H1 (cell line): ENCODE results near the gene MAPK8IP1. TPM values are rescaled to one million over a fixed set of nuclear protein-coding genes. Genes with fewer than 3 reads are reported as not detected.

ENCODE experiments used
- BACH1 ChIP-seq: IDR thresholded peaks from 2 replicates; pipeline ENCODE4 v1.6.1; 2012; ENCODE audit warnings: low read length, improper control_type of control experiment
- HDAC6 ChIP-seq: IDR thresholded peaks from one replicate; pipeline ENCODE4 v1.7.1; 2012; ENCODE audit warnings: low read depth, mild to moderate bottlenecking, inconsistent platforms, low read length, moderate library complexity
- JUN ChIP-seq: IDR thresholded peaks from 2 replicates; pipeline ENCODE4 v1.6.1; 2011; ENCODE audit warnings: low read depth, mild to moderate bottlenecking, improper control_type of control experiment, low read length
- POLR2A ChIP-seq, 2 experiments: IDR thresholded peaks; 1 replicate in 1 of 2; 2 replicates in 1 of 2; pipeline ENCODE4 v1.6.1; 2011; ENCODE audit warnings: low read depth in 2 of 2, low read length in 2 of 2, mild to moderate bottlenecking in 2 of 2; ENCODE audit errors: control extremely low read depth in 1 of 2
- TAF7 ChIP-seq: optimal IDR thresholded peaks from 2 replicates; pipeline ENCODE3; 2011; ENCODE audit warnings: low read depth, mild to moderate bottlenecking, inconsistent platforms, low read length, moderate library complexity, borderline replicate concordance
- polyA plus RNA-seq, 7 experiments: library from polyadenylated mRNA; depleted of rRNA in 3 of 7; stranded (reverse) in 5 of 7; unstranded in 2 of 7; fragments of >200 nt in 5 of 7; fragments of 200-250 nt in 2 of 7; gene quantifications; 1 replicate in 5 of 7; 2 replicates in 1 of 7; 4 replicates in 1 of 7; pipeline versions ENCODE4 v1.2.1 to v1.2.3, GENCODE V29; 2011 to 2013; ENCODE audit warnings: missing spikeins in 2 of 7, mixed read lengths in 2 of 7
- total RNA-seq: library from RNA; stranded (reverse); fragmentation: NEBNext Ultra II Directional; extraction: Animal tissue kit (Norgen Biotek cat#: 25700); gene quantifications from 2 replicates; pipeline ENCODE4 v1.2.1, GENCODE V29; 2021
- TF ChIP-seq, protein P1 (sequence below): fragments of 300-600 bp; sonication (generic); IDR thresholded peaks from 2 replicates; pipeline ENCODE4 v1.7.1; 2012; ENCODE audit warnings: low read length, moderate library complexity, mild to moderate bottlenecking, inconsistent platforms; ENCODE audit not compliant: insufficient replicate concordance
- TF ChIP-seq, protein P2 (sequence below): IDR thresholded peaks from 2 replicates; pipeline ENCODE4 v1.6.1; 2011; ENCODE audit warnings: low read depth, mild to moderate bottlenecking, low read length; ENCODE audit not compliant: insufficient read depth

MAPK8IP1 gene
- total and polyA plus RNA-seq, 2 of the 8 experiments (the other 6 are each of a cell fraction or from before 2014, with no cell fraction given) = 32.4 to 40.1 TPM

DNA sequence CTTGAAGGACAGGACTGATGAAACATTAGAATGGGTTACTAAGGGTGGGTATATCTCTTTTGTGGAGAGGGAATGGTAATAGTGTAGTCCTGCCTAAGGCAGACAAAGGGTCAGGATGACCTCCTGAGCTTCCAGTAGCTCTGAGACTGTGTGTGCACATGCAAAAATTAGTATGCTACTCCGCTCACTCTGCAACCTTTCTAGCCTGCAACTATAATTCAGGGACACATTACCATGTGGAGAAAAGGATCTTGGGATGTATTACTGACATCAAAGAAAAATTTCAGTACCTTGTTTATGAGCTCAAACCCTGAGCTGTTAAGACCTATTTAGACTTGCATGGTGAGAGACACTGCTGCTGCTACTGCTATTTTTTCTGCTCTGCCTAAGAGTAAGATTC, 62.4 kb downstream of the MAPK8IP1 start (continued):
- TF ChIP-seq, protein P1, sequence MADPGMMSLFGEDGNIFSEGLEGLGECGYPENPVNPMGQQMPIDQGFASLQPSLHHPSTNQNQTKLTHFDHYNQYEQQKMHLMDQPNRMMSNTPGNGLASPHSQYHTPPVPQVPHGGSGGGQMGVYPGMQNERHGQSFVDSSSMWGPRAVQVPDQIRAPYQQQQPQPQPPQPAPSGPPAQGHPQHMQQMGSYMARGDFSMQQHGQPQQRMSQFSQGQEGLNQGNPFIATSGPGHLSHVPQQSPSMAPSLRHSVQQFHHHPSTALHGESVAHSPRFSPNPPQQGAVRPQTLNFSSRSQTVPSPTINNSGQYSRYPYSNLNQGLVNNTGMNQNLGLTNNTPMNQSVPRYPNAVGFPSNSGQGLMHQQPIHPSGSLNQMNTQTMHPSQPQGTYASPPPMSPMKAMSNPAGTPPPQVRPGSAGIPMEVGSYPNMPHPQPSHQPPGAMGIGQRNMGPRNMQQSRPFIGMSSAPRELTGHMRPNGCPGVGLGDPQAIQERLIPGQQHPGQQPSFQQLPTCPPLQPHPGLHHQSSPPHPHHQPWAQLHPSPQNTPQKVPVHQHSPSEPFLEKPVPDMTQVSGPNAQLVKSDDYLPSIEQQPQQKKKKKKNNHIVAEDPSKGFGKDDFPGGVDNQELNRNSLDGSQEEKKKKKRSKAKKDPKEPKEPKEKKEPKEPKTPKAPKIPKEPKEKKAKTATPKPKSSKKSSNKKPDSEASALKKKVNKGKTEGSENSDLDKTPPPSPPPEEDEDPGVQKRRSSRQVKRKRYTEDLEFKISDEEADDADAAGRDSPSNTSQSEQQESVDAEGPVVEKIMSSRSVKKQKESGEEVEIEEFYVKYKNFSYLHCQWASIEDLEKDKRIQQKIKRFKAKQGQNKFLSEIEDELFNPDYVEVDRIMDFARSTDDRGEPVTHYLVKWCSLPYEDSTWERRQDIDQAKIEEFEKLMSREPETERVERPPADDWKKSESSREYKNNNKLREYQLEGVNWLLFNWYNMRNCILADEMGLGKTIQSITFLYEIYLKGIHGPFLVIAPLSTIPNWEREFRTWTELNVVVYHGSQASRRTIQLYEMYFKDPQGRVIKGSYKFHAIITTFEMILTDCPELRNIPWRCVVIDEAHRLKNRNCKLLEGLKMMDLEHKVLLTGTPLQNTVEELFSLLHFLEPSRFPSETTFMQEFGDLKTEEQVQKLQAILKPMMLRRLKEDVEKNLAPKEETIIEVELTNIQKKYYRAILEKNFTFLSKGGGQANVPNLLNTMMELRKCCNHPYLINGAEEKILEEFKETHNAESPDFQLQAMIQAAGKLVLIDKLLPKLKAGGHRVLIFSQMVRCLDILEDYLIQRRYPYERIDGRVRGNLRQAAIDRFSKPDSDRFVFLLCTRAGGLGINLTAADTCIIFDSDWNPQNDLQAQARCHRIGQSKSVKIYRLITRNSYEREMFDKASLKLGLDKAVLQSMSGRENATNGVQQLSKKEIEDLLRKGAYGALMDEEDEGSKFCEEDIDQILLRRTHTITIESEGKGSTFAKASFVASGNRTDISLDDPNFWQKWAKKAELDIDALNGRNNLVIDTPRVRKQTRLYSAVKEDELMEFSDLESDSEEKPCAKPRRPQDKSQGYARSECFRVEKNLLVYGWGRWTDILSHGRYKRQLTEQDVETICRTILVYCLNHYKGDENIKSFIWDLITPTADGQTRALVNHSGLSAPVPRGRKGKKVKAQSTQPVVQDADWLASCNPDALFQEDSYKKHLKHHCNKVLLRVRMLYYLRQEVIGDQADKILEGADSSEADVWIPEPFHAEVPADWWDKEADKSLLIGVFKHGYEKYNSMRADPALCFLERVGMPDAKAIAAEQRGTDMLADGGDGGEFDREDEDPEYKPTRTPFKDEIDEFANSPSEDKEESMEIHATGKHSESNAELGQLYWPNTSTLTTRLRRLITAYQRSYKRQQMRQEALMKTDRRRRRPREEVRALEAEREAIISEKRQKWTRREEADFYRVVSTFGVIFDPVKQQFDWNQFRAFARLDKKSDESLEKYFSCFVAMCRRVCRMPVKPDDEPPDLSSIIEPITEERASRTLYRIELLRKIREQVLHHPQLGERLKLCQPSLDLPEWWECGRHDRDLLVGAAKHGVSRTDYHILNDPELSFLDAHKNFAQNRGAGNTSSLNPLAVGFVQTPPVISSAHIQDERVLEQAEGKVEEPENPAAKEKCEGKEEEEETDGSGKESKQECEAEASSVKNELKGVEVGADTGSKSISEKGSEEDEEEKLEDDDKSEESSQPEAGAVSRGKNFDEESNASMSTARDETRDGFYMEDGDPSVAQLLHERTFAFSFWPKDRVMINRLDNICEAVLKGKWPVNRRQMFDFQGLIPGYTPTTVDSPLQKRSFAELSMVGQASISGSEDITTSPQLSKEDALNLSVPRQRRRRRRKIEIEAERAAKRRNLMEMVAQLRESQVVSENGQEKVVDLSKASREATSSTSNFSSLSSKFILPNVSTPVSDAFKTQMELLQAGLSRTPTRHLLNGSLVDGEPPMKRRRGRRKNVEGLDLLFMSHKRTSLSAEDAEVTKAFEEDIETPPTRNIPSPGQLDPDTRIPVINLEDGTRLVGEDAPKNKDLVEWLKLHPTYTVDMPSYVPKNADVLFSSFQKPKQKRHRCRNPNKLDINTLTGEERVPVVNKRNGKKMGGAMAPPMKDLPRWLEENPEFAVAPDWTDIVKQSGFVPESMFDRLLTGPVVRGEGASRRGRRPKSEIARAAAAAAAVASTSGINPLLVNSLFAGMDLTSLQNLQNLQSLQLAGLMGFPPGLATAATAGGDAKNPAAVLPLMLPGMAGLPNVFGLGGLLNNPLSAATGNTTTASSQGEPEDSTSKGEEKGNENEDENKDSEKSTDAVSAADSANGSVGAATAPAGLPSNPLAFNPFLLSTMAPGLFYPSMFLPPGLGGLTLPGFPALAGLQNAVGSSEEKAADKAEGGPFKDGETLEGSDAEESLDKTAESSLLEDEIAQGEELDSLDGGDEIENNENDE = no peak
- no peak for TF ChIP-seq JUN
- TF ChIP-seq TAF7 = no peak
- no peak for TF ChIP-seq POLR2A (IDR thresholded peaks at IDR 0.05; ENCODE audit: control extremely low read depth in 1 of 2, low read depth in 2 of 2, low read length in 2 of 2)
- TF ChIP-seq, protein P2, sequence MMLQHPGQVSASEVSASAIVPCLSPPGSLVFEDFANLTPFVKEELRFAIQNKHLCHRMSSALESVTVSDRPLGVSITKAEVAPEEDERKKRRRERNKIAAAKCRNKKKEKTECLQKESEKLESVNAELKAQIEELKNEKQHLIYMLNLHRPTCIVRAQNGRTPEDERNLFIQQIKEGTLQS = no peak
- no peak for TF ChIP-seq HDAC6
- no peak for TF ChIP-seq BACH1
